K562 (cell line): ENCODE measurements around the gene EFNA1. TPM values are rescaled to one million over a fixed set of nuclear protein-coding genes. Genes with fewer than 3 reads are reported as not detected.
A peak's percentile ranks its signal among the peaks of the same experiment; 100 is the strongest.

Experiments
- ARNT ChIP-seq, 2 experiments: fragments of 450-650 bp; IDR thresholded peaks; 2 replicates each; pipeline ENCODE4 v1.6.1; 2016; ENCODE audit warnings: mild to moderate bottlenecking in 1 of 2
- ASH1L ChIP-seq: fragments of 450-650 bp; IDR thresholded peaks from 2 replicates; pipeline ENCODE4 v1.6.1; 2018; ENCODE audit warnings: borderline replicate concordance, mild to moderate bottlenecking, low read depth; ENCODE audit not compliant: partially characterized antibody
- CBFB ChIP-seq: sonication (generic); formaldehyde crosslinking; IDR thresholded peaks from 2 replicates; pipeline ENCODE4 v1.4.0; 2020; ENCODE audit warnings: mild to moderate bottlenecking, missing genetic modification reagents
- DEAF1 ChIP-seq: fragments of 450-650 bp; formaldehyde crosslinking; IDR thresholded peaks from 2 replicates; pipeline ENCODE4 v1.4.0; 2020; ENCODE audit warnings: mild to moderate bottlenecking, moderate library complexity
- FIP1L1 ChIP-seq: fragments of 200-400 bp; formaldehyde crosslinking; IDR thresholded peaks from 2 replicates; pipeline ENCODE4 v1.6.1; 2018; ENCODE audit warnings: mild to moderate bottlenecking, low read depth, low read length; ENCODE audit not compliant: poor library complexity, severe bottlenecking
- HDAC6 ChIP-seq: IDR thresholded peaks from 2 replicates; pipeline ENCODE4 v1.6.1; 2012; ENCODE audit warnings: low read depth, mild to moderate bottlenecking, control low read depth, inconsistent platforms, low read length, moderate library complexity
- MED1 ChIP-seq: sonication (generic); formaldehyde crosslinking; IDR thresholded peaks from 2 replicates; pipeline ENCODE4 v1.8.1; 2023; ENCODE audit warnings: missing genetic modification reagents, borderline replicate concordance
- MYNN ChIP-seq, 2 experiments: sonication (generic); formaldehyde crosslinking in 1 of 2; IDR thresholded peaks; 2 replicates each; pipeline versions ENCODE4 v1.5.0 to v1.6.1; 2016 to 2020; ENCODE audit warnings: antibody characterized with exemption in 1 of 2, missing genetic modification reagents in 1 of 2
- NCOR1 ChIP-seq: fragments of 450-650 bp; IDR thresholded peaks from 2 replicates; pipeline ENCODE4 v1.6.1; 2016; ENCODE audit warnings: mild to moderate bottlenecking, moderate library complexity
- NELFE ChIP-seq: IDR thresholded peaks from 2 replicates; pipeline ENCODE4 v1.6.1; 2011; ENCODE audit warnings: mild to moderate bottlenecking; ENCODE audit not compliant: insufficient read depth, insufficient read length
- PREB ChIP-seq: sonication (generic); formaldehyde crosslinking; IDR thresholded peaks from 2 replicates; pipeline ENCODE4 v1.8.1; 2023; ENCODE audit warnings: mild to moderate bottlenecking, missing genetic modification reagents
- RCOR1 ChIP-seq, 2 experiments: IDR thresholded peaks; 2 replicates each; pipeline ENCODE4 v1.6.1; 2012; ENCODE audit warnings: low read depth in 2 of 2, low read length in 2 of 2, borderline replicate concordance in 1 of 2, improper control_type of control experiment in 1 of 2
- RNF2 ChIP-seq: sonication (generic); IDR thresholded peaks from 2 replicates; pipeline ENCODE4 v1.6.1; 2016
- SMARCB1 ChIP-seq: IDR thresholded peaks from 2 replicates; pipeline ENCODE4 v1.6.1; 2011; ENCODE audit warnings: improper control_type of control experiment, low read depth; ENCODE audit not compliant: insufficient read length
- ZBTB2 ChIP-seq: fragments of 450-650 bp; IDR thresholded peaks from 2 replicates; pipeline ENCODE4 v1.6.1; 2016; ENCODE audit warnings: antibody characterized with exemption
- ZNF609 ChIP-seq: sonication (generic); formaldehyde crosslinking; IDR thresholded peaks from 2 replicates; pipeline ENCODE4 v1.8.1; 2023; ENCODE audit warnings: missing genetic modification reagents, mild to moderate bottlenecking, borderline replicate concordance
- polyA plus RNA-seq, 8 experiments: library from polyadenylated mRNA; depleted of rRNA in 4 of 8; stranded (reverse) in 5 of 8; unstranded in 3 of 8; fragments of >200 nt; fragmentation: Nextera tagmentation in 2 of 8; fragmentation: Illumina TruSeq in 1 of 8; extraction: Ambion mirVana in 2 of 8; extraction: Trizol in 1 of 8; gene quantifications; 2 replicates each; pipeline versions ENCODE4 v1.2.1 to v1.2.3, GENCODE V29; 2011 to 2014; ENCODE audit warnings: inconsistent platforms in 1 of 8, missing spikeins in 1 of 8
- total RNA-seq, 7 experiments: library from RNA; depleted of rRNA in 6 of 7; stranded (reverse); fragments of >200 nt in 6 of 7; fragmentation: Illumina TruSeq in 2 of 7; extraction: Trizol in 2 of 7; gene quantifications; 2 replicates each; pipeline versions ENCODE4 v1.2.1 to v1.2.3, GENCODE V29; 2011 to 2021; ENCODE audit warnings: low replicate concordance in 1 of 7

EFNA1 gene
- total and polyA plus RNA-seq, 9 of the 15 experiments (the other 6 are each of a cell fraction or from before 2014, with no cell fraction given) = 2.1 to 9.3 (median 3.0) TPM

GRCh38 chr1:155137154-155137949 lies 9.7 kb downstream of the EFNA1 start (continued):
- TF ChIP-seq PREB (no peak), NELFE (no peak), RNF2 (no peak; the same call in 1 of the 2 replicates), HDAC6 (no peak), MYNN (IDR thresholded peaks at IDR 0.05) (peak; percentile 57; the same call in 1 of the 2 replicates), MYNN (CRISPR knock-in tag; IDR thresholded peaks at IDR 0.05) (no peak), NCOR1 (peak; percentile 73), ASH1L (no peak), DEAF1 (no peak), MED1 (CRISPR knock-in tag) (no peak), ZBTB2 (no peak), CBFB (CRISPR knock-in tag) (no peak), RCOR1 (IDR thresholded peaks at IDR 0.05; ENCODE audit: borderline replicate concordance in 1 of 2, low read depth in 2 of 2, low read length in 2 of 2) (peak; percentile 58 to 77; a peak in 3 of 4 replicates), ZNF609 (CRISPR knock-in tag) (no peak), ARNT (IDR thresholded peaks at IDR 0.05) (no peak; a peak in 1 of 4 replicates), FIP1L1 (no peak), SMARCB1 (no peak)
